Activated T-cell treated with anti-CD3 and anti-CD28 coated beads for 4 hours (primary cell): ENCODE measurements around the gene TAGLN2.

Source experiments
- DNase-seq: peaks from one replicate; pipeline ENCODE4 v3.0.0-alpha.2; 2020

TAGLN2 gene

GRCh38 chr1:159924791-159925718, at the start of gene TAGLN2:
TAGLN2 (minus strand) TSS chr1:159925507; CDS start chr1:159920509, 4,998 bp downstream.
- peak; percentile 84 for DNase-seq

- DNase-seq: no peak
Observed at GRCh38 chr1:159974350-159974965, 49.2 kb upstream of the TAGLN2 start.

GRCh38 chr1:159973350-159973940, 48.1 kb upstream of the TAGLN2 start:
- no peak for DNase-seq

- no peak for DNase-seq
Observed at GRCh38 chr1:159972443-159973205, 47.3 kb upstream of the TAGLN2 start.

DNA sequence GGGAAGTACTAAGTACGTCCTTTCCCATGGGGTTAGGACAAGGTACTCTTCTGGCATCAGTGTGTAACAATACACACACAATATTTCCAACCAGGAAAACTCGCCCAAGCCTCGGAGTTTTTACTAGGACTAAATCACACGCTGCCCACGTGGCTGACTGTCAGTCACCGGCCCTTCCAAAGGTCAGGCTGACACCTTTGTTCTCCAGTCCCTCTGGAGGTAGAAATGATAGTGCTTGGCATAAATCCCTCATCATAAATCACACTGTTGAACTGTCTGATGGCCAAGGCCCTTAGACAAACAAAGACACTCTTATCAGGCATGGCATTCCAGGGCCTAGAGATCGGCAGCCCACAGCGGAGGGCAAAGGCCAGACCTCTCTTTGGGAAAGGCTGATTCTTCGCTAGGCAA, 45.6 kb upstream of the TAGLN2 start:
- no peak for DNase-seq

- DNase-seq: no peak
Observed at GRCh38 chr1:159968901-159969300, 43.6 kb upstream of the TAGLN2 start.

- DNase-seq: no peak
Observed at GRCh38 chr1:159965263-159965662, 40.0 kb upstream of the TAGLN2 start.

- no peak for DNase-seq
Observed at GRCh38 chr1:159964144-159964543, 38.8 kb upstream of the TAGLN2 start.

DNA sequence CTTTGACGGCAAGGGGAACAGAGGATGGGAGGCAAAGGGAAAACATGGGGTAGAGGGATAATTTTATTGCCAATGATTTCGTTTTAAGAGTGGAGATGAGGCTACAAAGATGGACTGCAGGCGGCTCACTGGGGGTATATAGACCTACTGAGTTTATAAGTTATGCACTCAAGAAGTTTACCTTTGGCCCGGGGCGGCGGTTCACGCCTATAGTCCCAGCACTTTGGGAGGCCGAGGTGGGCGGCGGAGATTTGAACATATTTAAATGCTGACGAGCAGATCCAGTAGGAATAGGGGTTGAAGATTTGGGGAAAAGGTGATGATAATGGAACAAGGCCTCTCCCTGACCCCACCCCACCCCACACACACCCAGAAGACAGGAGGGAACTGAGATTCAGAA, 36.9 kb upstream of the TAGLN2 start:
- no peak for DNase-seq

DNA sequence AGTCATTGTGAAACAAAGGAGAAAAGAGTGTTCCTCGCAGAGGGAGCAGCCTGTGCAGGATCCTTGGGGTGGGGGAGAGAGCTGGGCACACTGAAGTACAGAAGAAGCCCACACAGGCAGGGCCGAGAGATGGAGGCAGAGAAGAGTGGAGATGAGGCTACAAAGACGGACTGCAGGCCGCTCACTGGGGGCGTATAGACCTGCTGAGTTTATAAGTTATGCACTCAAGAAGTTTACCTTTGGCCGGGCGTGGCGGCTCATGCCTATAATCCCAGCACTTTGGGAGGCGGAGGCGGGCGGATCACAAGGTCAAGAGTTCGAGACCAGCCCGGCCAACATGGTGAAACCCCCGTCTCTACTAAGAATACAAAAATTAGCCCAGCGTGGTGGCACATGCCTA, 36.3 kb upstream of the TAGLN2 start:
- no peak for DNase-seq

- DNase-seq: no peak
Observed at GRCh38 chr1:159960721-159961381, 35.5 kb upstream of the TAGLN2 start.

DNA sequence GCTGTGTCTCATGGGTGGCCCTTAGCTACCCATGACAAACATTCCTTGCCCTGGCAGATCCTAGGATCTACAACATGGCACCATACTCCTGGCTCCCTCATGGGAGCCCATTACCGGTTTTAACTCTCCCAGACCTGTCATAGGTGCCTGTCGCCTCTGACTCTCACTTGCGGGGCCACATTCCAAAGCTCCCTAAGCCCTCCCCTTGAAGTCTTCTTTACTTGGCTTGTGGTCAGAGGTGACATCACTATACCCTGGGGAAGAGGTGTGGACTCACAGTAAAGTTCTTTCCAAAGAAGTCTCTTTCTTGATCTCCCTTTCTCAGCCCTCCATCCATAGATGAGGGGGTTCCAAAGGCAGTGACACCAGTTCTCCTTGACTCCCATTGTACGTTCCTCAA, 34.1 kb upstream of the TAGLN2 start:
- DNase-seq: no peak

DNA sequence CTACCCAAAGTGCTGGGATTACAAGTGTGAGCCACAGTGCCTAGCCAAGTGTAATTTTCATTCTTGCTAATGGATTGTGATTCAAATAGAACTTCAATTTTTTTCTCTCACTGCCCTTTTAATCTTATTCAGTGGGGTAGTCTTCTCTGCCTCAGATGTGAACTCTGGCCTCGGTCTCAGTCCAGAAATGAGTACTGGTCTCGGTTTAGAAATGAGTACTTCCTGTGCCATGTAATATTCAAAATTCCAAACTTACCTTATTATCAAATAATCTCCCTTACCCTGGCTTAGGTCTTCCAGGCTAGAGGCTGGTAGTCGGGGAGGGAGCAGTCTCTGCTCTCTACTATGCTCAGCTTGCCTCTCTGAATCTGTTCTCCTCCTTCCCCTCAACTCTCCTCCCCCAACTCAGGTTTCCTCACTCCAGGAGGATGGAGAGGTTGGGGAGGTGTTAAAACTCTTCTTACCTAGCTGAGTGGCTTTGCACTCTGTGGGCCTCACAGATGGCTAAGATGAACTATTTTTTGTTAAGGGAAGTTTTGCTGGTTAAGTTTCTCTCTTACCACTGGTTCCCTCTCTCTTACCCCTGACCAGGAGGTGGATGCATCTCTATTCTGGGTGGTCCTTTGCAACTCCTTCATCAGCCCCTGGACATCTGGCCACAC, 33.5 kb upstream of the TAGLN2 start:
- DNase-seq: no peak

DNA sequence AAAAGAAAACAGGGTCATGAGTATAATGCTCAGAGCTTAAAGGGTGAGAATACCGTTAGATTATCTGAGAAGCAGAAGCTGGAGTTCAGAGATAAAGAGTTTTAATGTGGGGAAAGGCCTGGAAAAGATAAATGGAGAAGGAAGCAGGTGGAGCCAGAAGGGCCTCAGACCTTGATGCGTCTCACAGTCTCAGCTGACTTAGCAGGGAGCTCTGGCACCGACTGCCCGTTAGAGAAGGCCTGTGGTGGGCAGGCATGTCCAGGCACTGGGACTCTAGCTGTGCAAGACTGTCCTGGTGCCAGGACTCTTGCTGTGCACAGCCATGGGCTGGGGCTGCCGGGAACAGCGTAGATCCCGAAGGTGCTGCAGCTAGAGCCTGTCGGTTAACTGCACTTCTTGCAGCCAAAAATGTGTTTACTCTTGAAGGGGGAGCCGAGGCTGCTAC, 32.5 kb upstream of the TAGLN2 start:
- no peak for DNase-seq

GRCh38 chr1:159955456-159955855, 30.1 kb upstream of the TAGLN2 start:
- DNase-seq: no peak

GRCh38 chr1:159953536-159954515, 28.5 kb upstream of the TAGLN2 start, which contains the start of gene SLAMF9:
SLAMF9 (minus strand) TSS chr1:159954237; CDS start chr1:159954137, 100 bp downstream.
- DNase-seq: no peak

DNA sequence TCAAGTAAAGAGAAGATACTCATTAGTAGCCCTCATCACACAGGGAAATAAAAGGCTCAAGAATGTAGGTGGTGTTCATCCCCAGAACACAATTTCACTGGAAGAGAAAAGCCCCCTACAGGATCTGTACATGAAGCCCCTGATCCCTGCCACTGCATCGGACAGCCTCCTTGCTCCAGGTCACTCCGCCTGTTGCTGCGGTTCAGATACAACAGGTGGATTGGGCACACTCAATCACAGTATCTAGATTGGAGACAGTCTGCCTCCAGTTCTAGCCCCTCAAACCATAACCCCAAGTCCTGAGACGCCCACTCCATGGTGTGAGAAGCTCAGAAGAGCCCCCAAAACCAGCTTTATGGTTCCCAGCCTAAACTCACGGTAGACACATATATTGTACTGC, 27.6 kb upstream of the TAGLN2 start:
- DNase-seq: no peak

- DNase-seq: no peak
Observed at GRCh38 chr1:159951551-159951950, 26.2 kb upstream of the TAGLN2 start.

GRCh38 chr1:159951016-159951415, 25.7 kb upstream of the TAGLN2 start:
- no peak for DNase-seq

- no peak for DNase-seq
Observed at GRCh38 chr1:159949981-159950381, 24.7 kb upstream of the TAGLN2 start.

DNA sequence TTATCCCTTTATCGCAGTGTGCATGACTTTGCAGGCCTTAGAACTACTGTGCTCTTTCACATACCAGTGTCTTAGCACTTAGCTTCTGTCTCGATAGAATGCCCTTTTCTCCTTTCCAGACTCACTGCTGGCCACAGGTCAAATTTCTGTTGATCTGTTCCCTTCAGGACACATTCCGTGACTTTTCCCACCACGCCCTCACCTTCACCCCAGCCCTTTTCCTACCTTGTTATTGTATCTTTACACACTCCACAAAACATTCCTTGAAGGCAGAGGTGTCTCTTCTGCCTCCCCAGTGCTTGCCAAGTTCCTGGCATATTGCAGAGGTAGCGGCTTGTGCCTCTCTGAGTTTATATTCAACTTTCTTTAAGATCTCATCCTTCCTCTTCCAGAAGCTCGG, 23.8 kb upstream of the TAGLN2 start:
- no peak for DNase-seq
